ENCODE measurements around the gene ADGRG1. TPM values are rescaled to one million over a fixed set of nuclear protein-coding genes. Genes with fewer than 3 reads are reported as not detected.
A peak's percentile ranks its signal among the peaks of the same experiment; 100 is the strongest.

Gene ADGRG1
- total RNA-seq, 1 donor from 2014 or later: 97.7 TPM

GRCh38 chr16:57590654-57591085, 37.8 kb upstream of the ADGRG1 start:
- Histone ChIP-seq H3K27me3 (no peaks in the 10 kb centered on the region), H3K27ac (no peak overlapping the region), H3K4me3 (no peak overlapping the region), H3K9me3 (no peaks in the 10 kb centered on the region), H3K4me1 (peaks cover 10% of the 10 kb centered on the region), H3K36me3 (no peaks in the 10 kb centered on the region)
- intact Hi-C loops (cut with DNase I): loop anchor here (5.0 to 10.0 kb wide), 2 partner anchors 57 to 414 kb away; partner anchors contain the start of genes USB1 and ZNF319
- TF ChIP-seq POLR2A (IDR thresholded peaks at IDR 0.05) (no peak), POLR2AphosphoS5 (IDR thresholded peaks at IDR 0.05; ENCODE audit: insufficient read depth in 1 of 2, low read depth in 1 of 2) (no peak), CTCF (IDR thresholded peaks at IDR 0.05) (no peak)
- DNase-seq (ENCODE audit: extremely low spot score in 2 of 2): peak in 1 of 2 donors; percentile 90

GRCh38 chr16:57591086-57591869, 37.2 kb upstream of the ADGRG1 start:
- H3K4me1 ChIP-seq: peaks cover 10% of the 10 kb centered on the region
- intact Hi-C loops (cut with DNase I): loop anchor here (5.0 to 10.0 kb wide), 2 partner anchors 56 to 414 kb away; partner anchors contain the start of genes USB1 and ZNF319
- H3K36me3 ChIP-seq: no peaks in the 10 kb centered on the region
- no peaks in the 10 kb centered on the region for H3K9me3 ChIP-seq
- no peak for TF ChIP-seq POLR2A (IDR thresholded peaks at IDR 0.05)
- TF ChIP-seq POLR2AphosphoS5 (IDR thresholded peaks at IDR 0.05; ENCODE audit: insufficient read depth in 1 of 2, low read depth in 1 of 2): peak; percentile 20 to 24
- TF ChIP-seq CTCF (IDR thresholded peaks at IDR 0.05): peak; percentile 69 to 85 (median 71)
- peak; percentile 72 to 80 for DNase-seq (ENCODE audit: extremely low spot score in 2 of 2)
- H3K27me3 ChIP-seq: no peaks in the 10 kb centered on the region
- H3K4me3 ChIP-seq: no peak overlapping the region
- no peak overlapping the region for H3K27ac ChIP-seq

GRCh38 chr16:57591870-57592485, 36.5 kb upstream of the ADGRG1 start:
- H3K4me1 ChIP-seq: peaks cover 10% of the 10 kb centered on the region
- DNase-seq (ENCODE audit: extremely low spot score in 2 of 2): peak; percentile 25 to 44
- TF ChIP-seq CTCF (IDR thresholded peaks at IDR 0.05) (no peak), POLR2AphosphoS5 (IDR thresholded peaks at IDR 0.05; ENCODE audit: insufficient read depth in 1 of 2, low read depth in 1 of 2) (no peak), POLR2A (IDR thresholded peaks at IDR 0.05) (no peak)
- no peak overlapping the region for H3K4me3 ChIP-seq
- no peak overlapping the region for H3K27ac ChIP-seq
- intact Hi-C loops (cut with DNase I): loop anchor here (5.0 to 10.0 kb wide), 2 partner anchors 55 to 413 kb away; partner anchors contain the start of genes USB1 and ZNF319
- no peaks in the 10 kb centered on the region for H3K27me3 ChIP-seq
- H3K9me3 ChIP-seq: no peaks in the 10 kb centered on the region
- H3K36me3 ChIP-seq: no peaks in the 10 kb centered on the region

GRCh38 chr16:57592591-57593003, 35.8 kb upstream of the ADGRG1 start:
- no peak overlapping the region for H3K27ac ChIP-seq
- H3K27me3 ChIP-seq: no peaks in the 10 kb centered on the region
- intact Hi-C loops (cut with DNase I): loop anchor here (5.0 to 10.0 kb wide), 2 partner anchors 55 to 412 kb away; partner anchors contain the start of genes USB1 and ZNF319
- DNase-seq (ENCODE audit: extremely low spot score in 2 of 2): peak in 1 of 2 donors; percentile 94
- TF ChIP-seq POLR2A (IDR thresholded peaks at IDR 0.05) (no peak), POLR2AphosphoS5 (IDR thresholded peaks at IDR 0.05; ENCODE audit: insufficient read depth in 1 of 2, low read depth in 1 of 2) (peak in 1 of 2 donors; percentile 29)
- H3K9me3 ChIP-seq: no peaks in the 10 kb centered on the region
- H3K4me1 ChIP-seq: peaks cover 10% of the 10 kb centered on the region
- H3K4me3 ChIP-seq: no peak overlapping the region
- no peaks in the 10 kb centered on the region for H3K36me3 ChIP-seq

GRCh38 chr16:57593021-57593420, 35.4 kb upstream of the ADGRG1 start:
- intact Hi-C loops (cut with DNase I): loop anchor here (5.0 to 10.0 kb wide), 2 partner anchors 54 to 412 kb away; partner anchors contain the start of genes USB1 and ZNF319
- peaks cover 10% of the 10 kb centered on the region for H3K4me1 ChIP-seq
- H3K27ac ChIP-seq: no peak overlapping the region
- no peaks in the 10 kb centered on the region for H3K36me3 ChIP-seq
- TF ChIP-seq CTCF (IDR thresholded peaks at IDR 0.05): no peak
- no peak for TF ChIP-seq POLR2A (IDR thresholded peaks at IDR 0.05)
- TF ChIP-seq POLR2AphosphoS5 (IDR thresholded peaks at IDR 0.05; ENCODE audit: insufficient read depth in 1 of 2, low read depth in 1 of 2): no peak
- peak; percentile 80 to 93 for DNase-seq (ENCODE audit: extremely low spot score in 2 of 2)
- H3K4me3 ChIP-seq: no peak overlapping the region
- no peaks in the 10 kb centered on the region for H3K27me3 ChIP-seq
- no peaks in the 10 kb centered on the region for H3K9me3 ChIP-seq

Data from vagina (tissue), 2 donors.